Measurements from ENCODE around the gene AQP9.

GRCh38 chr15:58108117-58108516 lies 30.1 kb upstream of the AQP9 start:
- TF ChIP-seq TAF1 (IDR thresholded peaks at IDR 0.05; ENCODE audit: borderline replicate concordance, insufficient read depth, low read length) (no peak), SIN3A (IDR thresholded peaks at IDR 0.05; ENCODE audit: borderline replicate concordance, insufficient read depth, low read length) (no peak), POLR2AphosphoS5 (IDR thresholded peaks at IDR 0.05; ENCODE audit: low read depth, low read length) (no peak), REST (IDR thresholded peaks at IDR 0.05; ENCODE audit: insufficient read depth in 1 of 2, low read depth in 2 of 2, low read length in 2 of 2) (no peak), FOXP2 (optimal IDR thresholded peaks at IDR 0.05; ENCODE audit: borderline replicate concordance, extremely low read depth, extremely low read length, insufficient read depth) (no peak)

Data from PFSK-1 (cell line).